Psoas muscle (tissue), 8 donors: ENCODE data around the gene OR13J1. TPM values are rescaled to one million over a fixed set of nuclear protein-coding genes. Genes with fewer than 3 reads are reported as not detected.

Source experiments
- ATAC-seq, 4 donors: fragments of 200-7000 bp; cut with Tn5 transposase; one replicate each; pipeline ENCODE4 v1.9.1; 2020; ENCODE audit warnings: moderate library complexity in 3 of 4, mild to moderate bottlenecking in 2 of 4
- DNase-seq, 2 donors: peaks; one replicate each; pipeline ENCODE4 v3.0.0-alpha.2; 2020
- H3K27ac ChIP-seq: fragments of 200-600 bp; one replicate; pipeline ENCODE4 v1.8.0; 2022
- H3K27me3 ChIP-seq, 3 donors: fragments of 200-600 bp in 1 of 3; one replicate each; pipeline versions ENCODE4 v1.6.1 to v1.8.0; 2013 to 2022; ENCODE audit warnings: low read length in 2 of 3, mild to moderate bottlenecking in 2 of 3, moderate library complexity in 1 of 3; ENCODE audit not compliant: insufficient read depth in 3 of 3
- H3K36me3 ChIP-seq, 2 donors: fragments of 200-600 bp in 1 of 2; one replicate each; pipeline versions ENCODE4 v1.6.1 to v1.8.0; 2013 to 2022; ENCODE audit warnings: low read depth in 1 of 2, mild to moderate bottlenecking in 1 of 2, moderate library complexity in 1 of 2; ENCODE audit not compliant: insufficient read depth in 1 of 2
- H3K4me1 ChIP-seq: fragments of 200-600 bp; one replicate; pipeline ENCODE4 v1.8.0; 2022
- H3K4me3 ChIP-seq: fragments of 200-600 bp; one replicate; pipeline ENCODE4 v1.8.0; 2022; ENCODE audit warnings: mild to moderate bottlenecking
- H3K9me3 ChIP-seq: fragments of 200-600 bp; one replicate; pipeline ENCODE4 v1.8.0; 2022
- WGBS, 3 donors: extraction: QIAGEN DNeasy Blood & Tissue Kit; methylation state at CpG; one replicate each; pipeline versions ENCODE4 v1.1.6 to v1.1.7; 2013; 5-methylcytosine and 5-hydroxymethylcytosine counted together
- intact Hi-C, 2 donors: fragments of 100-400 bp; cut with DNase I; formaldehyde crosslinking; loops; one replicate each; pipeline versions ENCODE4 v1.11.0 to v1.14.2; 2022
- long read RNA-seq, 2 donors: library from polyadenylated mRNA; unstranded; transcript quantifications; one replicate each; pipeline ENCODE4 v2.0.0, GENCODE V29; 2021
- polyA plus RNA-seq, 3 donors: library from polyadenylated mRNA; stranded (reverse); fragments of 200-250 nt; gene quantifications; one replicate each; pipeline ENCODE4 v1.2.3, GENCODE V29; 2013
- total RNA-seq, 4 donors: library from RNA; stranded (reverse); fragmentation: NEBNext Ultra II Directional in 2 of 4; extraction: Animal tissue kit (Norgen Biotek cat#: 25700) in 2 of 4; gene quantifications; one replicate each; pipeline versions ENCODE4 v1.2.1 to v1.2.4, GENCODE V29; 2021 to 2023
- TF ChIP-seq, protein P1 (sequence below): fragments of 200-600 bp; IDR thresholded peaks from one replicate; pipeline ENCODE4 v1.8.0; 2022; ENCODE audit warnings: antibody characterized with exemption
- donor health status: healthy with polysubstance abuse.
- donor health status: DM: no; HTN: no; CAD: no; lungs with moderate emphysema.
- donor health status: Bipolar disorder and iron deficiency.
- donor health status: healthy.
- donor health status: DM: yes; HTN: yes; CAD: no.
- donor health status: DM: no; HTN: no; CAD: no.
- donor health status: DM: no; HTN: no; CAD: no.
- donor health status: DM: yes; HTN: yes; CAD: no.

The OR13J1 gene, protein sequence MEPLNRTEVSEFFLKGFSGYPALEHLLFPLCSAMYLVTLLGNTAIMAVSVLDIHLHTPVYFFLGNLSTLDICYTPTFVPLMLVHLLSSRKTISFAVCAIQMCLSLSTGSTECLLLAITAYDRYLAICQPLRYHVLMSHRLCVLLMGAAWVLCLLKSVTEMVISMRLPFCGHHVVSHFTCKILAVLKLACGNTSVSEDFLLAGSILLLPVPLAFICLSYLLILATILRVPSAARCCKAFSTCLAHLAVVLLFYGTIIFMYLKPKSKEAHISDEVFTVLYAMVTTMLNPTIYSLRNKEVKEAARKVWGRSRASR
- total RNA-seq (not detected), polyA plus RNA-seq (not detected)
- long read RNA-seq, donor 1 = 0 reads
- long read RNA-seq, donor 2 = 0 reads

DNA sequence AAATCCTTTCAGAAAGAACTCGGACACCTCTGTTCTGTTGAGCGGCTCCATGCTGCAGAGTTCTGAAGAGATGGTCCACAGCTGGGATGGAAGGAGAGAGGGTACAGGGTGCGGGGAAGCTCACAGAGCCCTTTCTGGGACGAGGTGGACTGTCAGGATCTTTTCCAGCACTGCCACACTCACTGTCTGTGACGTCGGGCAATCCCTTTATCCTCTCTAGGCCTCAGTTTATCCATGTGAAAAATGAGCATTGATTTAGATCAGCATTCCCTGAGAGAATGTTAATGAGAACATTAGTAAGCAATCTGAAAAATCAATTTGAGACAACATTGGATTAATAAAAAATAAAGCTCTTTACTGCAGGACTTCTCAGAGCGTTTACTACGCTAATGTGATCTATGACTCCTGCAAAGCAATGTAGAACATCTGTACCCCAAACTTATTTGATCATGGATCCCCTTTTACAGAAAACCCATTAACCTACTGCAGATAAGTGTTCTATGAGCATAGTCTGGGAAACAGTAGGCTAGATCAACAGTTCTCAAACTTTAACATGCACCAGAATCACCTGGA is at the start of gene OR13J1:
TSS of gene OR13J1 (minus strand) at position 51 of the 573 bp plus-strand sequence. CDS start at position 51, 0 bp downstream.
- Histone ChIP-seq H3K4me1 (no peaks in the 10 kb centered on the region), H3K36me3 (no peaks in the 10 kb centered on the region), H3K27me3 (peaks cover 0 to 9% (median 1%) of the 10 kb centered on the region in 3 donors), H3K4me3 (no peak within 1 kb of the TSS), H3K27ac (no peak within 1 kb of the TSS), H3K9me3 (no peaks in the 10 kb centered on the region)
- intact Hi-C loops = no loop called here
- 88 to 92% (median 89%) methylated on average over 8 of the region's 8 CpGs for WGBS, 3 donors
- DNase-seq (no peak), ATAC-seq (no peak)
- TF ChIP-seq, protein P1, sequence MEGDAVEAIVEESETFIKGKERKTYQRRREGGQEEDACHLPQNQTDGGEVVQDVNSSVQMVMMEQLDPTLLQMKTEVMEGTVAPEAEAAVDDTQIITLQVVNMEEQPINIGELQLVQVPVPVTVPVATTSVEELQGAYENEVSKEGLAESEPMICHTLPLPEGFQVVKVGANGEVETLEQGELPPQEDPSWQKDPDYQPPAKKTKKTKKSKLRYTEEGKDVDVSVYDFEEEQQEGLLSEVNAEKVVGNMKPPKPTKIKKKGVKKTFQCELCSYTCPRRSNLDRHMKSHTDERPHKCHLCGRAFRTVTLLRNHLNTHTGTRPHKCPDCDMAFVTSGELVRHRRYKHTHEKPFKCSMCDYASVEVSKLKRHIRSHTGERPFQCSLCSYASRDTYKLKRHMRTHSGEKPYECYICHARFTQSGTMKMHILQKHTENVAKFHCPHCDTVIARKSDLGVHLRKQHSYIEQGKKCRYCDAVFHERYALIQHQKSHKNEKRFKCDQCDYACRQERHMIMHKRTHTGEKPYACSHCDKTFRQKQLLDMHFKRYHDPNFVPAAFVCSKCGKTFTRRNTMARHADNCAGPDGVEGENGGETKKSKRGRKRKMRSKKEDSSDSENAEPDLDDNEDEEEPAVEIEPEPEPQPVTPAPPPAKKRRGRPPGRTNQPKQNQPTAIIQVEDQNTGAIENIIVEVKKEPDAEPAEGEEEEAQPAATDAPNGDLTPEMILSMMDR = no peak

DNA sequence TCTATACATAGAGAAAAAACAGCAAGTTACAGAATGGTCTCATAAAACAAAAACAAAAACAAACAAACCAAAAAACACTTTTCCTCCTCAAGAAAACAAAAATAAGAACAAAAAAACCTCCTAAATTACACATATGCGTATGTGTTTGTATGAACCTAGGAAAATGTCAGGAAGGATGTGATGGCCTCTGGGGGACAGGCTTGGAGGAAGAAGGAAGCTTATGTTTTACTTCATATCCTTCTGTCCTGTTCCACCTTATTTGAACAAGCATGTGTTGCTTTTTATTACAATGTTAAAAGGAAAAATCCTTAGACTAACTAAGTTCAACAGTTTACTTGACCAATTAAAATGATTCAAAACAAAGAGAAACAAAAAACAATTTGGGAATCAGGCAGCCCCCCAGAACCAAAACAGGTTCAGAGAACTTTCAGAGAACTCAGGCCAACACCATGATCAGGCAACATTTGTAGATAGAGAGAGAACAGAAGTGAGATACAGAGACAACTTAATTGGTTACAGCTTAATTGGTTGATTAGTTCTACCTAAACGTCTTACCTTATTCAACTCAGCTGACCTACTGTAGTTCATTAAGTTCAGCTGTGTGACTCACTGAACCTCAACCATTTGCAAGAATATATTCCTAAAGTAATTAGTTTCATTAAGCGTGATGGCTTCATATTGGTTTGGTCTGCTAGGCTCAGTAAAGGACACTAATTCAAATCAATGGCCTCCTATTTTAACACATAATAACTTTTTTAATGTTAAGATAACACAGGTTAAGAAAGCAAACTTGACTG is 49.2 kb upstream of the OR13J1 start:
- H3K4me3 ChIP-seq = no peak overlapping the region
- ATAC-seq = no peak
- no peaks in the 10 kb centered on the region for H3K9me3 ChIP-seq
- no peaks in the 10 kb centered on the region for H3K27me3 ChIP-seq
- H3K4me1 ChIP-seq = peaks cover 19% of the 10 kb centered on the region
- 65 to 80% (median 72%) methylated on average over 3 of the region's 3 CpGs for WGBS, 3 donors
- TF ChIP-seq, protein P1 = no peak
- H3K36me3 ChIP-seq = no peaks in the 10 kb centered on the region
- intact Hi-C loops = no loop called here
- H3K27ac ChIP-seq = peak overlapping the region; percentile 64
- no peak for DNase-seq

DNA sequence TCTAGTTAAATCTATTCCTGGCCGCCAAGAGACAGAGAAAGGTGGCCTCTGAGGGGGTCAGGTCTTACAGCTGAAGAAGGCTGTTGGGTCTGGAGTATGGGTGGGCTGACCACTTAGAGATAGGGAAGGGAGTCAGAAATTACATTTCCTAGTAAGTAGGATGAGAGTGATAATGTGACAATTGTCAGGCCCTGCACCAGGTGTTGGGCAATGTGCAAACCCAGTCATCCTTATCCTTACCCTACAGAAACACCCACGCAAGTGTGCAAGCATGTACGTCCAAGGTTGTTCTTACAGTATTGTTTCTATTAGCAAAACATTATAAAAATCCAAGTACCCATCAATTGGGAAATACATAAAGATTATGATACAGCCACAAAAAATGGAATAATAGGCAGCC is 48.6 kb upstream of the OR13J1 start:
- ATAC-seq (no peak), DNase-seq (no peak)
- peaks cover 15% of the 10 kb centered on the region for H3K4me1 ChIP-seq
- TF ChIP-seq, protein P1 = no peak
- no peaks in the 10 kb centered on the region for H3K27me3 ChIP-seq
- H3K9me3 ChIP-seq = no peaks in the 10 kb centered on the region
- WGBS, 3 donors = 80 to 88% (median 87%) methylated on average over 3 of the region's 3 CpGs
- H3K27ac ChIP-seq = peak overlapping the region; percentile 54
- H3K36me3 ChIP-seq = no peaks in the 10 kb centered on the region
- intact Hi-C loops = no loop called here
- no peak overlapping the region for H3K4me3 ChIP-seq

DNA sequence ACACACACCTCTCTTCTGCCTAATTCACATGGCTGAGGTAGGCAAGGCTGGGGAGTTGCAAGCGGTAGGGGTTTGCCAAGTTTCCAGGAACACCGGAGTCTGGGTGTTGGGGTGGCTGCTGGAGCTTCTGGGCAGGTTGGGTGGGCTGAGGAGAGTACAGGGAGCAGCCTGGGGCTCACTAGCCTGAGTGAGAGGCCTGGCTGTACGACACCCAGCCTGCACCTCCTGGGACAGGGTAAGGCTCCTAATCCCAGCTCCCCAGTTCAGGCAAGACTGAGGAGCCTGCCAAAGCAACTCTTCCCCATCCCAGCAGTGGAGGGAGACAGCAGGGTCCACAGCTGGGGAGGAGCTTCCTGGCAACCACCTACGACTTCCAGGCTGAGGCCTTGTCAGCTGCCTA is 47.1 kb upstream of the OR13J1 start:
- WGBS, 3 donors = 80 to 86% (median 81%) methylated on average over 4 of the region's 4 CpGs
- TF ChIP-seq, protein P1 = no peak
- DNase-seq (no peak), ATAC-seq (no peak)
- H3K27me3 ChIP-seq = no peaks in the 10 kb centered on the region
- no peaks in the 10 kb centered on the region for H3K36me3 ChIP-seq
- no peak overlapping the region for H3K4me3 ChIP-seq
- H3K4me1 ChIP-seq = peaks cover 9% of the 10 kb centered on the region
- H3K27ac ChIP-seq = peak overlapping the region; percentile 66
- no peaks in the 10 kb centered on the region for H3K9me3 ChIP-seq
- intact Hi-C loops = no loop called here
